Subcutaneous adipose tissue (tissue), 4 donors: ENCODE data around the gene SPATA21. TPM values are rescaled to one million over a fixed set of nuclear protein-coding genes. Genes with fewer than 3 reads are reported as not detected.

Experiments used
- total RNA-seq, 4 donors: library from RNA; depleted of rRNA; stranded (reverse); fragments of >200 nt; gene quantifications; one replicate each; pipeline ENCODE4 v1.1.0, GENCODE V29; 2016
- TF ChIP-seq, protein P1 (sequence below): fragments of 450-650 bp; IDR thresholded peaks from one replicate; pipeline ENCODE4 v1.5.1; 2016; ENCODE audit warnings: low read depth, mild to moderate bottlenecking, control low read depth, antibody characterized with exemption, moderate library complexity

Gene SPATA21
- total RNA-seq, 4 donors from 2014 or later: not detected

DNA sequence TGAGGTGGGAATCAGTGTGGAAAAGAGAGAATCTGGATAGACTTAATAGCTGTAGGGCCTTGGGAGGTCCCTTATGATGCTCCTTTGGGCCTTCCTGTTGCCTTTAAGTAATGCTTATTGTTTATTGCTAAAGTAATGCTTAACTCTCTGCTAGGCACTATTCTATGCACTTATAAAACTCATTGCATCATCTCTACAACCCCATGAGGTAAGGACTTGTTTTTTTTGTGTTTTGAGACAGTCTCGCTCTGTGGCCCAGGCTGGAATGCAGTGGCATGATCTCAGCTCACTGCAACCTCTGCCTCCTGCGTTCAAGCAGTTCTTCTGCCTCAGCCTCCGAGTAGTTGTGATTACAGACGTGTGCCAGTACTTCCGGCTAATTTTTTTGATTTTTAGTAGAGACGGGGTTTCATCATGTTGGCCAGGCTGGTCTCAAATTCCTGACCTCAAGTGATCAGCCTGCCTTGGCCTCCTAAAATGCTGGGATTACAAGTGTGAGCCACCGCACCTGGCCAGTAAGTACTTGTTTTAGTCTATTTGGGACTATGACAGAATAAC lies 25.6 kb upstream of the SPATA21 start:
- TF ChIP-seq, protein P1, sequence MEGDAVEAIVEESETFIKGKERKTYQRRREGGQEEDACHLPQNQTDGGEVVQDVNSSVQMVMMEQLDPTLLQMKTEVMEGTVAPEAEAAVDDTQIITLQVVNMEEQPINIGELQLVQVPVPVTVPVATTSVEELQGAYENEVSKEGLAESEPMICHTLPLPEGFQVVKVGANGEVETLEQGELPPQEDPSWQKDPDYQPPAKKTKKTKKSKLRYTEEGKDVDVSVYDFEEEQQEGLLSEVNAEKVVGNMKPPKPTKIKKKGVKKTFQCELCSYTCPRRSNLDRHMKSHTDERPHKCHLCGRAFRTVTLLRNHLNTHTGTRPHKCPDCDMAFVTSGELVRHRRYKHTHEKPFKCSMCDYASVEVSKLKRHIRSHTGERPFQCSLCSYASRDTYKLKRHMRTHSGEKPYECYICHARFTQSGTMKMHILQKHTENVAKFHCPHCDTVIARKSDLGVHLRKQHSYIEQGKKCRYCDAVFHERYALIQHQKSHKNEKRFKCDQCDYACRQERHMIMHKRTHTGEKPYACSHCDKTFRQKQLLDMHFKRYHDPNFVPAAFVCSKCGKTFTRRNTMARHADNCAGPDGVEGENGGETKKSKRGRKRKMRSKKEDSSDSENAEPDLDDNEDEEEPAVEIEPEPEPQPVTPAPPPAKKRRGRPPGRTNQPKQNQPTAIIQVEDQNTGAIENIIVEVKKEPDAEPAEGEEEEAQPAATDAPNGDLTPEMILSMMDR: no peak

DNA sequence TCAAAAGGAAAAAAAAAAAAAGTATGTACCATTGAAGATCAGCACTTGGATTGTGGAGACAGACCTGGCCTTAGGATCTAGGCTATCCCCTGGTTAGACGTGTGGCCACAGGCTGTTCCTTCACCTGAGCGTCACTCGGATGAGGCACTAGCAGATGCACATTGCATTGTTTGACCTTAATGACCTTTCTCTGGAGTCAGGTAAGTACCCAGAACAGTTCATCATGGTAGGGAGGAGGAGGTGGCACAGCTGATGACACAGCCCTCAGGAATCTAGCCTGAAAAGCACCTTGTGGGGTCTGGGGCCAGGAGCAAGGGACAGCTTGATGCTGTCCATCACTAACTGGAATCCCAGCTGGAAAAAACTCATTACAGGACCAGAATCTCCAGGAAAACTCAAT lies 24.5 kb upstream of the SPATA21 start:
- TF ChIP-seq, protein P1: no peak

DNA sequence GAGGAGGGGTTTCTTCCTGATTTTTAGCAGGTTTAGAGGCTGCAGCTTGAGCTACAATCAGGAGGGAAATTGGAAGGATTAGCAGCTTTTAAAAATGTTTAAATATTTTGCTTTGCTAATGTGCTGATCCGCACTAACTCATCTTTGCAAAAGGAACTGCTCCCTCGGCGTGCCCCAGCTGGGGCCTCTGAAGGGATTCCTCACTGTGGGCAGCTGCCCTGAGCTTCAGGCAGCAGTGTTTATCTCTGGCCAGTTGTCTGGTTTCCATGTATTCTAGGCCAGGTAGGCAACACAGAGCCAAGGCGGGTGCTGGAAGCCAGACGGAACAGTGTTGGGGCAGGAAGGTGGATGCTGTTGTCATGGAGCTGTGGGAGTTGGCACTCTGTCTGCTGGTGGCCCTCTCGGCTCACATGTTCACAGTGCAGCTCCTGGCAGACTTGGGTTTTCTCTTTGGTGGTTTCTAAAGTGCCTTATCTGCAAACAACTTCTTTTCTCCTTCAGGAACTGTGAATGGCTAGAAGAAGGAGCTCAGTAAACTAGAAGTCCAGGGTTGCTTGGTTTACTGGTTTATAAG lies 22.2 kb upstream of the SPATA21 start:
- TF ChIP-seq, protein P1: no peak

DNA sequence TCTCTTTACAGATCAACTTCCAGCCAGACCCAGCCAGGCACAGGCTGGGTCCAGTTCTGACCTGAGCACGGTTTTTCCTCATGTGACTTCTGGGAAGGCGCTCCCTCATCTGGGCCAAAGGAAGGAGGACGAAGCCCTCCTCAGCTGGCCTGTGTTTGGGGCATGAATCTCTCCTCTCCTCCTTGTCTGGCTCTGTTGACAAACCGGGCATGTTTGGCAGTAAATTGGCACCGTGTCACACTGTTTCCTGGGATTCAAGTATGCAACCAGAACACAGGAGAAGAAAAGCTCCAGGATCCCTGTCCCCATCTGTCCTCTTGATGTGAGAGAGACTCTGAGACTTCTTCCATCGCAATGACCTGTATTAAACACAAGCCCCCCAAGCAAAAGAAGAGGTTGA lies 21.6 kb upstream of the SPATA21 start:
- TF ChIP-seq, protein P1: no peak

DNA sequence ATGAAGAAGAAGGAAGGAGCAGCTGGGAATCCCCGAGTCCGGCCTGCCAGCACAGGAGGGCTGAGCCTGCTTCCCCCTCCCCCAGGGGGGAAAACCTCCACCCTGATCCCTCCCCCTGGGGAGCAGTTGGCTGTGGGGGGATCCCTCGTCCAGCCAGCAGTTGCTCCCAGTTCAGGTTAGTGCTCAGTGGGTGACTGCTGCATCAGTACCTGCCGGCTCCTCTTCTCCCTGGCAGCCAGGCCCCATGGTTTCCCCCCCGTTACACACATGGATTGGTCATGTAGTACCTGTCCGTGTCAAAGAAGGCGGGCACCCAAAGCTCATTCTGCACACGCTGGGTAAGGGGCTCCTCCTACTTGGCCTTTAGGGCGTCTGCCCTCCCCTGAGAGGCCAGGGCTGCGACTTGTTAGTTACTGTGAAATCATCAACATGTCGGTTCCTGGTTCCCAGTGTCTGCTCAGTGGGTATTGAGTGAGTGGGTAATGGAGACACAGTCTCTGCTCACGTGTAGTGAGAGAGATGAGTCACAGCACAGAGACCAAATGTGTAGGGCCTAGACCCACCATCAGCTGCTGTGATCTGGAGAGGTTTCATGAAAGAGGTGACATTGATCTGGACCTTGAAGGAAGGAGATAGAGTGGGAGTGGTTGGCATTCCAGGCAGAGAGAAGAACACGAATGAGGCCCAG lies 14.8 kb upstream of the SPATA21 start:
- TF ChIP-seq, protein P1: no peak

DNA sequence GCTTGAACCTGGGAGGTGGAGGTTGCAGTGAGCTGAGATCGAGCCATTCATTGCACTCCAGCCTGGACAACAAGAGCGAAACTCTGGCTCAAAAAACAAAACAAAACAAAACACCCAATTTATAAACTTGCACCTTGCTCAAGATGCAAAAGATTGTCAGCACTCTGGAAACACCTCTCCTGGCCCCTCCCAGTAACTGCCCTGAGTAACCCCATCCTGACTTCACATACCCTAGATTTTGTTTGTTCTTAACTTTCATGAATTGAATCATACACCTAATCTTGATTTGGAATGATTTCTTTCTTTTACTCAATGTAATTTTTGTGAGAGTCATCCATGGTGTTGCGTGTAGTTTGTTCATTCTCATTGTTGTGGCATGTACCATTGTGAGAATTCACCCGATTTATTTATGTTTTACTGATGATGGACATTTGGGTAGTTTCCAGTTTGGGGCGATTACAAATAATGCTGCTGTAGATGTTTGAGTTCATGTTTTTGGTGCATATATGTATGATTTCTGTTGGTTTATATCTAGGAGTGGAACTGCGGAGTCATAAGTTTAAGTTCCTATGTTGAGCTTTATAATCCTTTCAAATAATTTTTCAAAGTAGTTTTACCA lies 13.7 kb upstream of the SPATA21 start:
- TF ChIP-seq, protein P1: no peak

DNA sequence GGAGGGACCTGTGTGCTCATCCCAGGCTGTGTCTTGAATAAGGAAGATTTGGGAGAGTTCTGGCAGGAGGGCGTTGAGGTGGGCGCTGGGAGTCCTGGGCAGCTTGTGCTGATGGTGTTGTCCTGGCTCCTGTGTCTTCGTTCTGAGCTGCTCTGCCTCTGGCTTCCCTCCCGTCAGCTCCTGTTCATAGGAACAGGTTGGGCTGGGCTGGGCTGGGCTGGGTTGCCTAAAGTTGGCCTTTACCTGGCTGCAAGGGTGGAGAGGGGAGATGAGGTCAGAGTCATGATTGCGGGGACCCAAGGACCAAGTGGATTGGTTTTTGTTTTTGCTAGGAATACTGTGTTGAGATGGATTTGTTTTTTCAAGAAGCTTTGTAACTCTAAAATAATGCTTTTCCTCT lies 12.4 kb upstream of the SPATA21 start:
- TF ChIP-seq, protein P1: no peak
